GM12892 (cell line): ENCODE measurements around the gene FREM2.

ENCODE experiments used
- POLR2A ChIP-seq: IDR thresholded peaks from 2 replicates; pipeline ENCODE4 v1.6.1; 2011; ENCODE audit warnings: low read depth, low read length, control low read depth
- POLR2AphosphoS5 ChIP-seq: IDR thresholded peaks from 2 replicates; pipeline ENCODE4 v1.6.1; 2011; ENCODE audit warnings: low read depth, low read length, control low read depth
- TAF1 ChIP-seq: IDR thresholded peaks from 2 replicates; pipeline ENCODE4 v1.6.1; 2011; ENCODE audit warnings: low read depth, mild to moderate bottlenecking, control low read depth, low read length, borderline replicate concordance

- no peak for TF ChIP-seq POLR2A
- no peak for TF ChIP-seq POLR2AphosphoS5
- no peak for TF ChIP-seq TAF1
Measured at GRCh38 chr13:38647312-38647711, 39.6 kb upstream of the FREM2 start.
